GM19395 (cell line): Measurements from ENCODE around the gene UGT2B11.
"Not testable (repeated sequence)": the region's sequence is repeated elsewhere in the genome, so short reads cannot be mapped to it uniquely, and the experiment has no call there.

ENCODE experiments used
- ATAC-seq: cut with Tn5 transposase; IDR thresholded peaks from one replicate; pipeline ENCODE4 v1.9.1; 2021; ENCODE audit warnings: mild to moderate bottlenecking, moderate library complexity; ENCODE audit not compliant: unreplicated experiment

Gene UGT2B11

GRCh38 chr4:69170233-69171134, 44.1 kb downstream of the UGT2B11 start:
- ATAC-seq, result peak; percentile 84

GRCh38 chr4:69169171-69169570, 45.4 kb downstream of the UGT2B11 start:
- ATAC-seq, result not testable (repeated sequence)

- no peak for ATAC-seq
Measured at GRCh38 chr4:69167300-69167699, 47.2 kb downstream of the UGT2B11 start.

- not testable (repeated sequence) for ATAC-seq
Measured at GRCh38 chr4:69166376-69166775, 48.2 kb downstream of the UGT2B11 start.

GRCh38 chr4:69165707-69166106, 48.8 kb downstream of the UGT2B11 start:
- not testable (repeated sequence) for ATAC-seq

- ATAC-seq, result no peak
Measured at GRCh38 chr4:69156913-69157312, 57.6 kb downstream of the UGT2B11 start.

- ATAC-seq, result no peak
Measured at GRCh38 chr4:69154021-69154420, 60.5 kb downstream of the UGT2B11 start.
